ENCODE measurements around the gene ALAS1.
"Not testable (repeated sequence)": the region's sequence is repeated elsewhere in the genome, so short reads cannot be mapped to it uniquely, and the experiment has no call there.

The ALAS1 gene

GRCh38 chr3:52197842-52198625 lies at the start of gene ALAS1:
TSS of gene ALAS1 (plus strand) at chr3:52198160. CDS start at chr3:52199242, 1,082 bp downstream.
- DNase-seq, result peak; percentile 79

GRCh38 chr3:52149021-52149420 lies 48.9 kb upstream of the ALAS1 start:
- DNase-seq, result no peak

- DNase-seq, result no peak
Measured at GRCh38 chr3:52149726-52150125, 48.2 kb upstream of the ALAS1 start.

- no peak for DNase-seq
Measured at GRCh38 chr3:52150357-52150756, 47.6 kb upstream of the ALAS1 start.

GRCh38 chr3:52150860-52151259 lies 47.1 kb upstream of the ALAS1 start:
- no peak for DNase-seq

- not testable (repeated sequence) for DNase-seq
Measured at GRCh38 chr3:52151991-52152390, 46.0 kb upstream of the ALAS1 start.

- DNase-seq, result peak; percentile 67
Measured at GRCh38 chr3:52153389-52154096, 44.4 kb upstream of the ALAS1 start.

GRCh38 chr3:52154135-52155094 lies 43.5 kb upstream of the ALAS1 start, which contains the start of gene POC1A:
TSS of gene POC1A (minus strand) at chr3:52154423. CDS start at chr3:52154372, 51 bp downstream.
- peak; percentile 84 for DNase-seq

GRCh38 chr3:52155912-52156311 lies 42.0 kb upstream of the ALAS1 start:
- no peak for DNase-seq

- DNase-seq, result no peak
Measured at GRCh38 chr3:52159503-52159902, 38.5 kb upstream of the ALAS1 start.

- DNase-seq, result no peak
Measured at GRCh38 chr3:52162250-52162872, 35.6 kb upstream of the ALAS1 start.

- no peak for DNase-seq
Measured at GRCh38 chr3:52167240-52167639, 30.7 kb upstream of the ALAS1 start.

- DNase-seq, result not testable (repeated sequence)
Measured at GRCh38 chr3:52170217-52170616, 27.7 kb upstream of the ALAS1 start.

- DNase-seq, result no peak
Measured at GRCh38 chr3:52171514-52172261, 26.3 kb upstream of the ALAS1 start.

- no peak for DNase-seq
Measured at GRCh38 chr3:52172262-52172757, 25.6 kb upstream of the ALAS1 start.

- no peak for DNase-seq
Measured at GRCh38 chr3:52173101-52173500, 24.9 kb upstream of the ALAS1 start.

- DNase-seq, result no peak
Measured at GRCh38 chr3:52174896-52175295, 23.1 kb upstream of the ALAS1 start.

- DNase-seq, result no peak
Measured at GRCh38 chr3:52175416-52176179, 22.4 kb upstream of the ALAS1 start.

- DNase-seq, result no peak
Measured at GRCh38 chr3:52176180-52176752, 21.7 kb upstream of the ALAS1 start.

- no peak for DNase-seq
Measured at GRCh38 chr3:52176951-52177700, 20.8 kb upstream of the ALAS1 start.

Measured in COR-L47 (cell line).